ENCODE results near the gene ARHGAP21.

ARHGAP21 gene

GRCh38 chr10:24722131-24722675 is 1.5 kb downstream of the ARHGAP21 start:
- DNase-seq, result no peak

- no peak for DNase-seq
Observed at GRCh38 chr10:24721229-24722106, 2.2 kb downstream of the ARHGAP21 start.

DNA sequence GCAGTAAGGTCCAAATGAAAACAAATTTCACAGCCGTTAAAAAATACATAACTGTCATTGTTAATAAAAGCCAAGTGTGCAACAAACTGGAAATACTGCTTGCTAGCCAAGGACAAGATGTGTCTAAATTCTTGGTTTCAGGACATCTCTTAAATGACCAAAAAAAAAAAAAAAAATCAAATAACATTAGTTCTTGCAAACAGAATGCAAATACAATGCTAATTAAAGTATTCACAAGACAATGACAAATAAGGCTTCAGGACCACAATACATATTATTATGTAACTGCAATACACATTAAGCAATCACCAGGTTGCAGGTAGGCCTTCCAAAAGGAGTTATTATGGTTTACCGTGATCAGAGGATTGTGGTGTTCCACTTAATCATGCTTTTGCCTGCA is 3.6 kb downstream of the ARHGAP21 start:
- DNase-seq, result no peak

DNA sequence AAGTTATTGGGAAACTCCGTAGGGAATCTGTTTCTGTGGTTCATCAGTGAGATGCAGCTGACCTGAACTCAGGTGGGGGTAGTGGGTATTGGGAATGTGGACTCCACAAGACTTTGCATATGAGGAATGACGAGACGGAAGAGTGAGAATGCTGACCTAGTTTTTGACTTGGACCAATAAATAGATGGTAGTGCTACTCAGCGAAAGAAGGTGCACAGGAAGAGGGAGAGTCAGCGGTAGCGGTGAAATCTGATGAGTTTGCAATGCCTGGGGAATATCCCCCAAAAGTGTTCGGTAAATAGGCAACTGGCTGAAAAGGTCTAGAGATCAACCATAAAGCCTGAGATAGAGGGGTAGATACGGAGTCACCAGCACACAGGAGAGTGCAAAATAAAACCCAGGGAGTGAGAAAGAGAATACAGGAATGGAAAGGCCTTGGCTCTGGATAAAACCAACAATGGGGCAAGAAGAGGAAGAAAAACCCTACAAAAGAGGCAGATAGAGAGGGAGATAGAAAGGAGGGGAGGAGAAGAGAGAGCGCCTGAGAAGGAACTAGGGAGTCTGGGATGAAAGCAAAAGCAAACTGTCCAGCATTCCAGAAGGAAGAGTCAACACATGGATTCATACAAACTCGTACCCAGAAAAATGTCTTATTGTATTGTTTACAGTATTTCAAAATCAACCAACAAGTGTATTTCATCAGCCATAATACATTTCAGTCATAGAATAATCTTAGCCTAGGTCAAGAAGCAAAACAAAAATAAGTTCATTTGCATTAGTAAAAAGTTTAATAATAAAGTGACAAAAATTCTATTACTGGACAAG is 5.4 kb downstream of the ARHGAP21 start:
- DNase-seq, result no peak

DNA sequence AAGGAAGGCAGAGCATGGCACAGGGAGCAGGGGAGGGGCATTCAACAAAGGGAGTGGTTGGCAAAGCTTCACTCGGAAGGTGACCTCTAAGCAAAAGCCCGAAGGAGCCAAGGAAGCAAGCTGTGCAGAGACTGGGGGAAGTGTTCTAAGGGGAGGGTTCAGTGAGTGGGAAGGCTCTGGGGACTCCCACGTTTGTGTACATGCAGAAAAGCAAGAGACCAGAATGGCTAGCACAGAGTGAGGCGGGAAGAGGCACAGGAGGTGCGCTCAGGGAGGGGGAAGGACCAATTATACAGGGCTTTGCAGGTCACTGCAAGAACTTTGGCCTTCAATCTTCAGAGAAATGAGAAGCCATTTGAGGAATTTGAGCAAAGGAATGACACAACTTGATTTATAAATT is 7.4 kb downstream of the ARHGAP21 start:
- no peak for DNase-seq

DNA sequence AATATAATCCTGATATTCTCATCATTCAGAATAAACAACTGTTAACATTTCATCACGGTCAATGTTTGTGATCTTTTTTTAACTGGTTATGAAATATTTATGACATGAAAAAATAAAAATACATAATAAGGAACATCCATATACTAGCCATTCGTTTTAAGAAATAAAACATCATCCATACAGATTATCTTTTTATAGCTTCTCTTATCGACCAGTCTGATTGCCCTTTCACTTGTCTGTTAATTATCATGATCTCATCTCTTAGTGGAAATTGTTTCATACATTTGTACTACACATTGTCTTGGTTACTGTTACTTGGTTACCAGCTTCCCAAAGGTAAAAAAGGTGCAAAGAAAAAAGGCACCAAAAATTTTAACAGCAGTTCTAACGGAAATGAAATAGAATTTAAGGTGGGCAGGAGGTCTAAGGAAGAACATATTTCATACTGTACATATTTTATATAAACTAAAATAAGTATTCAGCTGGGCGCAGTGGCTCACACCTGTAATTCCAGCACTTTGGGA is 8.4 kb downstream of the ARHGAP21 start:
- no peak for DNase-seq

DNA sequence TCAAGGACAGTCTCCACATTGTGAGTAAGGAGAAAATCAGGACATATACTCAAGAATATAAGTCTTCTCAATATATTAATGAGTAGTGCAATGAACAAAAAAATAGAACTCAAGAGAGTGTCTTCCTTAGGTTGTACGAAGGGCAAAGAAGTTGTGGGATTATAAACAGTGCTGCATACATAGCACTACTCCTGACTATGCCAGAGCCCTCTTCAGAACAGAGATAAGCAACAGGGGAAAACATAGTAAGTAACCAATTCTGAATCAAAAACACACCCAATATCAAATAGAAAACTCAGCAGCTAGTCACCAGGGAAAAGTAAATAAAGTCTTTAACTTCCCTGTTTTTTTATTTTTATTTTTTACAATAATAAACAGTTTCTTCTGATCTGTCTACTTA is 10.6 kb downstream of the ARHGAP21 start:
- DNase-seq, result no peak

DNA sequence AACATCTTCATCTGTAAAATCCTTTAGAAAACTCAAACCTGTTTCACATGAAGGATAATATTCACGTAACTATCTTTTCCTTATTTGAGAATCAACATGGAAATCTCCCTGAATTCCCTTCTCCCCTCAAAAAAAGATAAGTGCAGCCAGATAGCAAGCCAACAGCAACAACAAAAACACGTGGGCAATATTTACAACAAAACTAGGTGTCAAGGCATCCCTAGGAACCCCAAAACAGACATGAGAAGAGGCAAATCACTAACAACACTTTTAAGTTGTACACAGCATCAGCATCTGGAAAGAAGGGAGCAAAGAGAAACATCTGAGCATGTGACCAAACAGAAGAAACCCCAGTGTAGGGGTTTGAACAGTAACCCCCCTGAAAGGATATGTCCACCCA is 12.2 kb downstream of the ARHGAP21 start:
- DNase-seq, result no peak

DNA sequence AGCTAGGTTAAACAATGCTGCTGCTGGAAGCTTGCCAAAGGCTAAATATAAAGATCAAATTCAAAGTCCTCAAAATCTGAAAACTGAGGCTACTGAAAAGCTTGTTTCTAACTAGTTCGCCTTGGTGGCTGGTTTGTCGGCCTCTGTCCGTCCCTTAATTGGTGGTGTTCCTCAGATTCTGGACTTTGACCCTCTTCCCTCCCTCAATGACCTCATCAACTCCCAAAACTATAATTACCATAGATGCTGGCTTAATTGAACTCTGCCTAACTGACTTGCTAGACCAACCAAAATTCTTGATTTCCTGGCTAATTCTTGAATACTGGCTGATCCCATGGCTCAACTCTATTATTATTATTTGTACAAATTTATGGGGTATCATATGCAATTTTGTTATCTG is 15.6 kb downstream of the ARHGAP21 start:
- no peak for DNase-seq

- DNase-seq, result peak; percentile 38
Observed at GRCh38 chr10:24707445-24707844, 16.2 kb downstream of the ARHGAP21 start.

- peak; percentile 58 for DNase-seq
Observed at GRCh38 chr10:24706479-24707118, 17.1 kb downstream of the ARHGAP21 start.

DNA sequence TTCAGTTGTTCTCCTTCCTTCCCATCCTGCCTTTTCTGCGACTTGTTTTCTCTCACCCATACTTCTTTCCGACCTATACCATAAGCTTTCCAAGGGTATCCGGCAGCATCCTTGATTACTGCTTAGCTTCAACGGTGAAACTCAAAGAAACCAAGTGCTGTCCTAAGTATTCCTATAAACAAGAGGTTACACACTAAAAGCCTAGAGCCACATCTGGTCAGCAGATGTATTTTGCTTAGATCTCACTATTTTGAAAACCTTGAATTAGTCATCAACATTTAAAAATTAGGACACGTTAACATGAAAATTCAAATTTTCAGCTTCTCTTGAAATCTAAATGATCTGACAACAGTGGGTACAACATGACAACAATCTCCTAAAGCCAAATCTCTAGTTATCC is 20.0 kb downstream of the ARHGAP21 start:
- DNase-seq, result no peak

- no peak for DNase-seq
Observed at GRCh38 chr10:24701447-24701846, 22.2 kb downstream of the ARHGAP21 start.

DNA sequence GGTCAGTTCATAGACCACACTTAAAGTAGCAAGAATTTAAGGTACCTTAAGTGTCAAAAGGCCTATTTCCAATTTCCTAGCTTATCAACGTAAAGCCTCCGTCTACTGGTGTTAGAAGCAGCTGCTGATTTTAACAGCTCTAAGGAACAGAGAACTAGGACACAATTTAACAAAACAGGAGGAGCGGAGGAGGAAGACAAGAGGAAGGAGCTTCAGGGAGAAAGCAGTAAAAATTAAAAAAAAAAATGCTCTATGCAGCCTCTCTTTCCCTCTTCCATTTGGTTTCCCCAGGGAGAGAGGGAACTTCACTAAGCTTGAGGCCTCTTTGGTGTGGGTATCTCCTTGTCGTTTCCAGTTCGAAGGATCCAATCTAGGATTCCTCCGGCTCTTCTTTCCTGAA is 22.7 kb downstream of the ARHGAP21 start:
- no peak for DNase-seq

DNA sequence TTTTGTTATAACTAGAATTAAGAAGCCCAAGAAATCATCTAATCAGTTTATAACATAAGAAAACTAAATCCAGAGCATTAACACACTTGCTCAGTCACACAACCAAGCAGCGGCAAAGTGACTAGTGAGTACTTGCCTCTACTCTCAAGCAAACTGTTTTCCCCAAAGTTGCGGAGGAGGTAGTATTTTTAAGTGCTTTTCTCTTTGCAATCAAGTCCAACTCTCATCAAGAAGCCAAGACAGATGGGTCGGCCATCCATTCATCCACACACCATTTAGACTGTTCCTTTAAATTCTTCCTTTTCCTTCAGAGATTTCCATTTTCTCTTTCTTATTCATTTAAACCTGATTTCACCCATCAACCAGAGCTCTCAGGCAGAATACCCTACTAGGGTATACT is 25.4 kb downstream of the ARHGAP21 start:
- DNase-seq, result no peak

GRCh38 chr10:24697080-24697479 is 26.6 kb downstream of the ARHGAP21 start:
- DNase-seq, result no peak

- no peak for DNase-seq
Observed at GRCh38 chr10:24695452-24695851, 28.2 kb downstream of the ARHGAP21 start.

DNA sequence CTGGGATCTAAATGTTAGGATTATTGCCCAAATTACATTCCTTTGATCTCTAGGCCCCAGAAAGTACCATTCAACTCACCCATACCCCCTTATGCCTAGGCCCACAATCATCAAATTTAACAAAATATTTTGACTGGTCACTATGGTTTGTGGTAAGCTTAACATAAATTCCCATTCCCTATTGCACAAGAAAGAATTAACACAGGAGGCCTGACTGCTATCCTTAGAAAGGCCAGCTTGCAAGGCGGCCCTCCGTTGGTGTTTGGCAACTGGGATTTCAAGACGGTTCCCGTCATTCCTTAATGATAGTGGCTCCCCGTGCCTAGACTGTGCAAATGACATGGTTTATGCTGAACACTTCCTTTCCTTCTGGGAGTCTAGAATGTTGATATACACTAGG is 29.6 kb downstream of the ARHGAP21 start:
- no peak for DNase-seq

- DNase-seq, result no peak
Observed at GRCh38 chr10:24690961-24691512, 32.6 kb downstream of the ARHGAP21 start.

- DNase-seq, result no peak
Observed at GRCh38 chr10:24685958-24686540, 37.6 kb downstream of the ARHGAP21 start.

DNA sequence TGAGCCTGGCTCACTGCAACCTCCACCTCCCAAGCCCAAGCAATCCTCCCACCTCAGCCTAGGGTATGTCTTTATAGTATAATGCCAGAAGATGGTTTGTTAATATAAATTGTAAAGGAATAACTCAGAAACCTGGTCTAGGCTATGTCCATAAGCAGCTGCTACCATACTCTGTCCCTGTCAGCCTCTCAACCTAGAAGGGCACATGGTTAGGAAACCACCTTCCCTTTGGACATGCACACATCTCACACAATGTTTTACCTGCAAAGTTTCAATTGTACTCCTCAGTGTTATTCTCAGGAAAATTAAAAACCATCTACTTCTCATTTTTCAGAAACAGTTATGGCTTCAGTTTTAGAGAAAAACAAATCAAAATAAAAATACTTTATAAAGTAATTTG is 40.1 kb downstream of the ARHGAP21 start:
- no peak for DNase-seq

GRCh38 chr10:24681572-24682088 is 42.1 kb downstream of the ARHGAP21 start:
- no peak for DNase-seq

All from stimulated activated CD4-positive, alpha-beta T cell treated with anti-CD3 and anti-CD28 coated beads, Interleukin-1b, Interleukin-23, amount 100 ng/mL, for 48 hours (primary cell).